ENCODE measurements around the gene ARAP3. TPM values are rescaled to one million over a fixed set of nuclear protein-coding genes. Genes with fewer than 3 reads are reported as not detected.

Gene ARAP3
- total and polyA plus RNA-seq, 9 of the 15 experiments (the other 6 are each of a cell fraction or from before 2014, with no cell fraction given) = 0.83 to 25.7 (median 6.4) TPM

- TF ChIP-seq ZBTB34 (CRISPR knock-in tag; IDR thresholded peaks at IDR 0.05) (no peak), NEUROD1 (IDR thresholded peaks at IDR 0.05; ENCODE audit: borderline replicate concordance, low read depth, low read length, partially characterized antibody) (peak; percentile 21), XRCC3 (IDR thresholded peaks at IDR 0.05) (no peak), MAX (CRISPR knock-in tag; IDR thresholded peaks at IDR 0.05) (peak; percentile 88), ZNF134 (CRISPR knock-in tag; conservative IDR thresholded peaks at IDR 0.05) (no peak), MYC (IDR thresholded peaks at IDR 0.05; ENCODE audit: low read depth, low read length) (peak; percentile 63), MYC (CRISPR knock-in tag; IDR thresholded peaks at IDR 0.05; ENCODE audit: borderline replicate concordance, low read depth) (no peak), MED1 (CRISPR knock-in tag; IDR thresholded peaks at IDR 0.05; ENCODE audit: borderline replicate concordance) (no peak), ZNF830 (CRISPR knock-in tag; IDR thresholded peaks at IDR 0.05) (no peak), ARID1B (IDR thresholded peaks at IDR 0.05) (0 out of 2 replicates have a peak, but pooled peaks have one; percentile 12), ZNF644 (tag; IDR thresholded peaks at IDR 0.05; ENCODE audit: low read depth) (no peak), ZBTB7A (IDR thresholded peaks at IDR 0.05; ENCODE audit: borderline replicate concordance, control insufficient read depth, low read depth, low read length) (peak; percentile 76; the same call in 1 of the 2 replicates), MCM3 (IDR thresholded peaks at IDR 0.05) (no peak)
- TF ChIP-seq, protein P1, sequence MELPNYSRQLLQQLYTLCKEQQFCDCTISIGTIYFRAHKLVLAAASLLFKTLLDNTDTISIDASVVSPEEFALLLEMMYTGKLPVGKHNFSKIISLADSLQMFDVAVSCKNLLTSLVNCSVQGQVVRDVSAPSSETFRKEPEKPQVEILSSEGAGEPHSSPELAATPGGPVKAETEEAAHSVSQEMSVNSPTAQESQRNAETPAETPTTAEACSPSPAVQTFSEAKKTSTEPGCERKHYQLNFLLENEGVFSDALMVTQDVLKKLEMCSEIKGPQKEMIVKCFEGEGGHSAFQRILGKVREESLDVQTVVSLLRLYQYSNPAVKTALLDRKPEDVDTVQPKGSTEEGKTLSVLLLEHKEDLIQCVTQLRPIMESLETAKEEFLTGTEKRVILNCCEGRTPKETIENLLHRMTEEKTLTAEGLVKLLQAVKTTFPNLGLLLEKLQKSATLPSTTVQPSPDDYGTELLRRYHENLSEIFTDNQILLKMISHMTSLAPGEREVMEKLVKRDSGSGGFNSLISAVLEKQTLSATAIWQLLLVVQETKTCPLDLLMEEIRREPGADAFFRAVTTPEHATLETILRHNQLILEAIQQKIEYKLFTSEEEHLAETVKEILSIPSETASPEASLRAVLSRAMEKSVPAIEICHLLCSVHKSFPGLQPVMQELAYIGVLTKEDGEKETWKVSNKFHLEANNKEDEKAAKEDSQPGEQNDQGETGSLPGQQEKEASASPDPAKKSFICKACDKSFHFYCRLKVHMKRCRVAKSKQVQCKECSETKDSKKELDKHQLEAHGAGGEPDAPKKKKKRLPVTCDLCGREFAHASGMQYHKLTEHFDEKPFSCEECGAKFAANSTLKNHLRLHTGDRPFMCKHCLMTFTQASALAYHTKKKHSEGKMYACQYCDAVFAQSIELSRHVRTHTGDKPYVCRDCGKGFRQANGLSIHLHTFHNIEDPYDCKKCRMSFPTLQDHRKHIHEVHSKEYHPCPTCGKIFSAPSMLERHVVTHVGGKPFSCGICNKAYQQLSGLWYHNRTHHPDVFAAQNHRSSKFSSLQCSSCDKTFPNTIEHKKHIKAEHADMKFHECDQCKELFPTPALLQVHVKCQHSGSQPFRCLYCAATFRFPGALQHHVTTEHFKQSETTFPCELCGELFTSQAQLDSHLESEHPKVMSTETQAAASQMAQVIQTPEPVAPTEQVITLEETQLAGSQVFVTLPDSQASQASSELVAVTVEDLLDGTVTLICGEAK (IDR thresholded peaks at IDR 0.05) = no peak
- TF ChIP-seq, protein P1 (CRISPR knock-in tag; IDR thresholded peaks at IDR 0.05) = no peak
- TF ChIP-seq, protein P2, sequence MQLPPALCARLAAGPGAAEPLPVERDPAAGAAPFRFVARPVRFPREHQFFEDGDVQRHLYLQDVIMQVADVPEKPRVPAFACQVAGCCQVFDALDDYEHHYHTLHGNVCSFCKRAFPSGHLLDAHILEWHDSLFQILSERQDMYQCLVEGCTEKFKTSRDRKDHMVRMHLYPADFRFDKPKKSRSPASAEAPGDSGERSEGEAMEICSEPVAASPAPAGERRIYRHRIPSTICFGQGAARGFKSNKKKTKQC (CRISPR knock-in tag; IDR thresholded peaks at IDR 0.05) = 0 out of 2 replicates have a peak, but pooled peaks have one; percentile 38
Measured at GRCh38 chr5:141637767-141638419, 44.1 kb downstream of the ARAP3 start (continued).

Data from K562 (cell line).